ENCODE data around the gene PSMC3IP. TPM values are rescaled to one million over a fixed set of nuclear protein-coding genes. Genes with fewer than 3 reads are reported as not detected.

PSMC3IP gene
- polyA plus RNA-seq, 1 donor (not counting 4 experiments of a cell fraction or from before 2014, with no cell fraction given): 7.7 TPM

DNA sequence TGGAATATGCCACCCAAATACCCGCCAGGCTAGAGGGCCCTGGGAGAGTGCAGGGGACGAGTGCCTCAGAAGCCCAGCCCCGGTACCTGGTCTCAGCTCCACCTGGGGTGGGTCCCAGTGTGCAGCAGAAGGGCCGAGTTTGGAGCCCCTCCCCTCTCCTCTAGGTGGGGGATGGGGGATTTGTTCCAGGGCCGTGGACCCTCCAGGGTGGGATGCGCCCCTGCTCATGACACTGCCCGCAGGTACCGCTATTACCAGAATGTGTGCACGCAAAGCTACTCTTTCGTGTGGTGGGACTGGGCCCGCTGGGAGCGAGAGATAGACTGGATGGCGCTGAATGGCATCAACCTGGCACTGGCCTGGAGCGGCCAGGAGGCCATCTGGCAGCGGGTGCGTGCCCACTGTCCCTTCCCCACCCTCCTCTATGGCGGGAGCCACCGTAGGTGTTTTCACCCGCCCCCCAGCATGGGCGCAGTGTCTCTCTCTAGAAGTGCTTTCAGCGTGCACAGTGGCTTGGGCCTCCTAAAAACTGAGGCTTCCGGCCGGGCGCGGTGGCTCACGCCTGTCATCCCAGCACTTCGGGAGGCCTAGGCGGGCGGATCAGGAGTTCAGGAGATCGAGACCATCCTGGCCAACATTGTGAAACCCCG is 40.2 kb downstream of the PSMC3IP start:
- TF ChIP-seq, protein P1, sequence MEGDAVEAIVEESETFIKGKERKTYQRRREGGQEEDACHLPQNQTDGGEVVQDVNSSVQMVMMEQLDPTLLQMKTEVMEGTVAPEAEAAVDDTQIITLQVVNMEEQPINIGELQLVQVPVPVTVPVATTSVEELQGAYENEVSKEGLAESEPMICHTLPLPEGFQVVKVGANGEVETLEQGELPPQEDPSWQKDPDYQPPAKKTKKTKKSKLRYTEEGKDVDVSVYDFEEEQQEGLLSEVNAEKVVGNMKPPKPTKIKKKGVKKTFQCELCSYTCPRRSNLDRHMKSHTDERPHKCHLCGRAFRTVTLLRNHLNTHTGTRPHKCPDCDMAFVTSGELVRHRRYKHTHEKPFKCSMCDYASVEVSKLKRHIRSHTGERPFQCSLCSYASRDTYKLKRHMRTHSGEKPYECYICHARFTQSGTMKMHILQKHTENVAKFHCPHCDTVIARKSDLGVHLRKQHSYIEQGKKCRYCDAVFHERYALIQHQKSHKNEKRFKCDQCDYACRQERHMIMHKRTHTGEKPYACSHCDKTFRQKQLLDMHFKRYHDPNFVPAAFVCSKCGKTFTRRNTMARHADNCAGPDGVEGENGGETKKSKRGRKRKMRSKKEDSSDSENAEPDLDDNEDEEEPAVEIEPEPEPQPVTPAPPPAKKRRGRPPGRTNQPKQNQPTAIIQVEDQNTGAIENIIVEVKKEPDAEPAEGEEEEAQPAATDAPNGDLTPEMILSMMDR (optimal IDR thresholded peaks at IDR 0.05 in 1 of 3, IDR thresholded peaks at IDR 0.05 in 1 of 3, conservative IDR thresholded peaks at IDR 0.05 in 1 of 3; ENCODE audit: extremely low read depth in 1 of 3, insufficient read depth in 2 of 3, low read length in 3 of 3): no peak
- no peak for TF ChIP-seq EZH2 (IDR thresholded peaks at IDR 0.05; ENCODE audit: low read length)
- Histone ChIP-seq H3K27ac (ENCODE audit: control insufficient read depth, insufficient read depth, low read length) (no peak overlapping the region), H2AFZ (ENCODE audit: control insufficient read depth, low read length) (no peak overlapping the region), H3K4me3 (ENCODE audit: control insufficient read depth in 2 of 3, extremely low read depth in 1 of 3, insufficient read depth in 2 of 3, low read depth in 1 of 3, low read length in 3 of 3) (peak overlapping the region; percentile 59 to 91 (median 66)), H3K9ac (ENCODE audit: control insufficient read depth, extremely low read depth, insufficient read depth, low read length) (peak overlapping the region; percentile 82), H3K9me3 (ENCODE audit: control insufficient read depth, low read depth, low read length) (no peaks in the 10 kb centered on the region), H3K4me1 (ENCODE audit: control insufficient read depth, extremely low read depth, insufficient read depth, low read length) (peaks cover 20% of the 10 kb centered on the region), H3K36me3 (ENCODE audit: control insufficient read depth in 2 of 2, extremely low read depth in 1 of 2, insufficient read depth in 2 of 2, low read length in 2 of 2) (peaks cover 0 to 5% of the 10 kb centered on the region in 2 experiments), H3K4me2 (ENCODE audit: control insufficient read depth, extremely low read depth, insufficient read depth, low read depth, low read length) (peak overlapping the region; percentile 99), H3K27me3 (ENCODE audit: control insufficient read depth, extremely low read depth, insufficient read depth, low read length) (no peaks in the 10 kb centered on the region), H3K9me1 (ENCODE audit: control insufficient read depth, extremely low read depth, insufficient read depth, low read length) (no peaks in the 10 kb centered on the region), H4K20me1 (ENCODE audit: control insufficient read depth, extremely low read depth, insufficient read depth, low read length) (no peaks in the 10 kb centered on the region), H3K79me2 (ENCODE audit: control insufficient read depth, insufficient read depth, low read length) (peaks cover 5% of the 10 kb centered on the region)
- dilution Hi-C loops (cut with MboI; ENCODE audit: extremely low pct_ligation_motif_present, low sequenced_read_pairs): no loop called here
- DNase-seq (ENCODE audit: low read depth, low spot score): no peak
- FAIRE-seq: no peak

DNA sequence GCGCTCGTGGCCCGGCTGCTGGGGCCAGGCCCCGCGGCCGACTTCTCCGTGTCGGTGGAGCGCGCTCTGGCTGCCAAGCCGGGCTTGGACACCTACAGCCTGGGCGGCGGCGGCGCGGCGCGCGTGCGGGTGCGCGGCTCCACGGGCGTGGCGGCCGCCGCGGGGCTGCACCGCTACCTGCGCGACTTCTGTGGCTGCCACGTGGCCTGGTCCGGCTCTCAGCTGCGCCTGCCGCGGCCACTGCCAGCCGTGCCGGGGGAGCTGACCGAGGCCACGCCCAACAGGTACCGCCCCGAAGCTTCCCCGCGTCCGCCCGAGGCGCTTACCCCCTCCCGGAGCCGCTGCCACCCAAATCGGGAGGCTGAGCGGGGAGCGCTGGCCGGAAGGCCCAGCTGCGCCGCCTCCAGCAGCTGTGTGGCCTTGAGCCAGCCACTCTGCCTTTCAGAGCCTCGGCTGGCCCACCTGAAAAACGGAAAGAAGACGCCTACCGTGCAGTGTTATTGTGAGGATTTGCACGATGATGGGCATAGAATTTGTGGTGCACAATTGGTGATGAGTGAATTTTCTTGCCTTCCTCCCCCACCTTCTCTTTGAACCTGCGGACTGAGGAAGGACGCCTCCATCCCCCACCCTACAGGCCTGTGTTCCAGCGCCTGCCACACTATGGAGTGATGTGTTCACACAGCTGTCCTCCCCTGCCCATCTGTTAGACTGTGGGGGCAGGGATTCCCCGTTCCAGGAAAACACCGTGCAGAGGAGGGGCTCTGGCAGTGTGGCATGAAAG is 41.0 kb downstream of the PSMC3IP start:
- DNase-seq (ENCODE audit: low read depth, low spot score): no peak
- Histone ChIP-seq H3K36me3 (ENCODE audit: control insufficient read depth in 2 of 2, extremely low read depth in 1 of 2, insufficient read depth in 2 of 2, low read length in 2 of 2) (peaks cover 0 to 5% of the 10 kb centered on the region in 2 experiments), H4K20me1 (ENCODE audit: control insufficient read depth, extremely low read depth, insufficient read depth, low read length) (no peaks in the 10 kb centered on the region), H3K9me3 (ENCODE audit: control insufficient read depth, low read depth, low read length) (no peaks in the 10 kb centered on the region), H3K27me3 (ENCODE audit: control insufficient read depth, extremely low read depth, insufficient read depth, low read length) (no peaks in the 10 kb centered on the region), H3K27ac (ENCODE audit: control insufficient read depth, insufficient read depth, low read length) (peak overlapping the region; percentile 27), H3K9ac (ENCODE audit: control insufficient read depth, extremely low read depth, insufficient read depth, low read length) (peak overlapping the region; percentile 82), H3K4me3 (ENCODE audit: control insufficient read depth in 2 of 3, extremely low read depth in 1 of 3, insufficient read depth in 2 of 3, low read depth in 1 of 3, low read length in 3 of 3) (peak overlapping the region; percentile 59 to 91 (median 66)), H3K9me1 (ENCODE audit: control insufficient read depth, extremely low read depth, insufficient read depth, low read length) (no peaks in the 10 kb centered on the region), H2AFZ (ENCODE audit: control insufficient read depth, low read length) (peak overlapping the region; percentile 76), H3K4me1 (ENCODE audit: control insufficient read depth, extremely low read depth, insufficient read depth, low read length) (peaks cover 23% of the 10 kb centered on the region), H3K79me2 (ENCODE audit: control insufficient read depth, insufficient read depth, low read length) (peaks cover 5% of the 10 kb centered on the region), H3K4me2 (ENCODE audit: control insufficient read depth, extremely low read depth, insufficient read depth, low read depth, low read length) (peak overlapping the region; percentile 99)
- no peak for FAIRE-seq
- no peak for TF ChIP-seq EZH2 (IDR thresholded peaks at IDR 0.05; ENCODE audit: low read length)
- TF ChIP-seq, protein P1 (optimal IDR thresholded peaks at IDR 0.05 in 1 of 3, IDR thresholded peaks at IDR 0.05 in 1 of 3, conservative IDR thresholded peaks at IDR 0.05 in 1 of 3; ENCODE audit: extremely low read depth in 1 of 3, insufficient read depth in 2 of 3, low read length in 3 of 3): no peak
- dilution Hi-C loops (cut with MboI; ENCODE audit: extremely low pct_ligation_motif_present, low sequenced_read_pairs): no loop called here
